K562 (cell line): ENCODE results near the gene KRTAP5-5. TPM values are rescaled to one million over a fixed set of nuclear protein-coding genes. Genes with fewer than 3 reads are reported as not detected.

Source experiments
- ATAC-seq: fragments of 200-7000 bp; cut with Tn5 transposase; 3 replicates; pipeline ENCODE4 v1.9.1; 2020; ENCODE audit warnings: moderate library complexity
- BruUV-seq: library from RNA; stranded (reverse); fragments of 400-500 nt; replicated peaks from 2 replicates; lab custom pipeline; 2021; lab: Mats Ljungman, UMichigan
- CTCF ChIA-PET: fragments of 300-600 bp; formaldehyde crosslinking; extraction: SDS; loops from one replicate; lab custom pipeline; 2021; ENCODE audit warnings: low intra/inter-chr PET ratio; lab: Yijun Ruan, JAX
- POLR2A ChIA-PET: fragments of 300-600, 350-650 bp; sonication (Branson Sonifier 250); formaldehyde crosslinking; extraction: SDS; loops from one replicate; lab custom pipeline; 2021; ENCODE audit warnings: antibody characterized with exemption, inconsistent platforms; lab: Yijun Ruan, JAX
- DNase-seq, 4 experiments: peaks; one replicate each; pipeline versions ENCODE4 v3.0.0 to v3.0.0-alpha.2; 2011 to 2018; ENCODE audit warnings: low spot score in 3 of 4, mixed read lengths in 3 of 4; ENCODE audit errors: extremely low read depth in 1 of 4
- FAIRE-seq: peaks from 2 replicates; lab custom pipeline; 2011; peaks lifted over from hg19 to GRCh38; lab: Jason Lieb, UNC
- H2AFZ ChIP-seq: 2 replicates; pipeline ENCODE4 v1.6.0; 2011; ENCODE audit warnings: low read depth, low read length, control low read depth, inconsistent platforms
- H3K27ac ChIP-seq: fragments of 200-600 bp; 3 replicates; pipeline ENCODE4 v1.8.0; 2011; ENCODE audit warnings: low read depth, mild to moderate bottlenecking, control low read depth, inconsistent platforms, low read length, moderate library complexity, mixed read lengths; ENCODE audit errors: extremely low read depth
- H3K27me3 ChIP-seq, 2 experiments: fragments of 300-600 bp in 1 of 2; 2 replicates in 1 of 2; 3 replicates in 1 of 2; pipeline versions ENCODE4 v1.6.0 to v1.8.0; 2011; ENCODE audit warnings: inconsistent platforms in 2 of 2, low read length in 2 of 2, mild to moderate bottlenecking in 1 of 2, mixed read lengths in 1 of 2, moderate library complexity in 1 of 2; ENCODE audit not compliant: control insufficient read depth in 2 of 2, insufficient read depth in 2 of 2
- H3K36me3 ChIP-seq: fragments of 300-600 bp; 3 replicates; pipeline ENCODE4 v1.8.0; 2011; ENCODE audit warnings: mild to moderate bottlenecking, low read length, inconsistent platforms; ENCODE audit not compliant: control insufficient read depth, insufficient read depth
- H3K4me1 ChIP-seq, 2 experiments: fragments of 200-600 bp in 1 of 2; replicated peaks in 1 of 2; 2 replicates in 1 of 2; 3 replicates in 1 of 2; pipeline versions ENCODE4 v1.5.1 to v1.8.0; 2011; ENCODE audit warnings: inconsistent platforms in 2 of 2, low read length in 2 of 2, mild to moderate bottlenecking in 1 of 2, mixed read lengths in 1 of 2, moderate library complexity in 1 of 2; ENCODE audit not compliant: control insufficient read depth in 2 of 2, insufficient read depth in 2 of 2
- H3K4me2 ChIP-seq: 2 replicates; pipeline ENCODE4 v1.6.1; 2011; ENCODE audit warnings: low read length, control low read depth, inconsistent platforms, mixed read lengths; ENCODE audit not compliant: insufficient read depth
- H3K4me3 ChIP-seq: fragments of 200-600 bp; sonication (generic), shearing (Covaris generic); 2 replicates; pipeline ENCODE4 v1.5.1; 2016; ENCODE audit warnings: control low read depth, inconsistent platforms
- H3K79me2 ChIP-seq: fragments of 200-600 bp; 3 replicates; pipeline ENCODE4 v1.8.0; 2011; ENCODE audit warnings: low read length, inconsistent platforms; ENCODE audit not compliant: control insufficient read depth, insufficient read depth
- H3K9ac ChIP-seq, 2 experiments: 2 replicates each; pipeline versions ENCODE4 v1.6.0 to v1.6.1; 2011; ENCODE audit warnings: low read depth in 2 of 2, low read length in 2 of 2, control low read depth in 1 of 2, inconsistent platforms in 1 of 2, mild to moderate bottlenecking in 1 of 2, mixed read lengths in 1 of 2; ENCODE audit not compliant: insufficient read depth in 1 of 2
- H3K9me1 ChIP-seq: one replicate; pipeline ENCODE4 v1.6.0; 2011; ENCODE audit warnings: inconsistent platforms, mild to moderate bottlenecking, low read length, moderate library complexity; ENCODE audit not compliant: control insufficient read depth, insufficient read depth
- H3K9me3 ChIP-seq: replicated peaks from 2 replicates; pipeline ENCODE4 v1.5.1; 2011; ENCODE audit warnings: low read depth, low read length, inconsistent platforms; ENCODE audit not compliant: control insufficient read depth, insufficient read depth
- H4K20me1 ChIP-seq: replicated peaks from 2 replicates; pipeline ENCODE4 v1.6.1; 2011; ENCODE audit warnings: low read length, inconsistent platforms, mixed read lengths; ENCODE audit not compliant: control insufficient read depth, insufficient read depth
- ESRRA ChIP-seq: fragments of 450-650 bp; IDR thresholded peaks from 2 replicates; pipeline ENCODE4 v1.6.1; 2014; ENCODE audit warnings: low read depth, mild to moderate bottlenecking, moderate library complexity, borderline replicate concordance
- HIVEP1 ChIP-seq: fragments of 250-450 bp; sonication (Bioruptor Pico); IDR thresholded peaks from 2 replicates; pipeline ENCODE4 v1.4.0; 2020; ENCODE audit warnings: mild to moderate bottlenecking
- HMG20B ChIP-seq: fragments of 250-450 bp; sonication (Bioruptor Pico); IDR thresholded peaks from 2 replicates; pipeline ENCODE4 v1.5.0; 2021; ENCODE audit warnings: mild to moderate bottlenecking
- HMGN3 ChIP-seq: IDR thresholded peaks from 2 replicates; pipeline ENCODE4 v1.6.1; 2011; ENCODE audit warnings: borderline replicate concordance, low read depth, mild to moderate bottlenecking, mixed read lengths, low read length; ENCODE audit not compliant: insufficient read length; ENCODE audit errors: extremely low read depth
- KDM2B ChIP-seq: fragments of 250-450 bp; sonication (Bioruptor Pico); IDR thresholded peaks from 2 replicates; pipeline ENCODE4 v1.8.0; 2021; ENCODE audit warnings: mild to moderate bottlenecking, moderate library complexity
- POLR2G ChIP-seq: fragments of 200-400 bp; formaldehyde crosslinking; IDR thresholded peaks from 2 replicates; pipeline ENCODE4 v1.6.1; 2017; ENCODE audit warnings: low read depth, mild to moderate bottlenecking, antibody characterized with exemption, low read length, moderate library complexity
- RB1 ChIP-seq: fragments of 450-650 bp; IDR thresholded peaks from 2 replicates; pipeline ENCODE4 v1.6.1; 2017; ENCODE audit warnings: low read depth, mild to moderate bottlenecking
- RBM17 ChIP-seq: fragments of 200-400 bp; formaldehyde crosslinking; IDR thresholded peaks from 2 replicates; pipeline ENCODE4 v1.6.1; 2017; ENCODE audit warnings: low read depth, mild to moderate bottlenecking, low read length, borderline replicate concordance
- RFX5 ChIP-seq: IDR thresholded peaks from 2 replicates; pipeline ENCODE4 v1.6.1; 2011; ENCODE audit warnings: low read depth, mild to moderate bottlenecking, improper control_type of control experiment, low read length
- SAFB2 ChIP-seq: fragments of 200-400 bp; formaldehyde crosslinking; IDR thresholded peaks from 2 replicates; pipeline ENCODE4 v1.6.1; 2018; ENCODE audit warnings: borderline replicate concordance, low read length, low read depth, moderate library complexity; ENCODE audit not compliant: severe bottlenecking
- SMARCA4 ChIP-seq: fragments of 450-650 bp; IDR thresholded peaks from 2 replicates; pipeline ENCODE4 v1.6.1; 2016
- SMARCC2 ChIP-seq: fragments of 450-650 bp; IDR thresholded peaks from 2 replicates; pipeline ENCODE4 v1.6.1; 2017; ENCODE audit warnings: antibody characterized with exemption, moderate library complexity, mild to moderate bottlenecking, low read depth
- SMC3 ChIP-seq: conservative IDR thresholded peaks from 2 replicates; pipeline ENCODE4 v1.6.1; 2011; ENCODE audit warnings: low read depth, low read length, improper control_type of control experiment; ENCODE audit not compliant: insufficient read depth
- WGBS: fragments of 100-300 bp; shearing (Covaris generic); methylation state at CpG from one replicate; pipeline ENCODE4 v1.1.6; 2016; ENCODE audit warnings: low coverage, mixed read lengths; ENCODE audit not compliant: insufficient coverage; ENCODE audit errors: missing lambda C conversion rate; 5-methylcytosine and 5-hydroxymethylcytosine counted together
- in situ Hi-C: fragments of 300-500 bp; cut with MboI; formaldehyde crosslinking; loops from 4 replicates; pipeline ENCODE4 v1.15.0; 2018; ENCODE audit warnings: inconsistent platforms, mixed read lengths
- intact Hi-C: fragments of 100-400 bp; cut with micrococcal nuclease; formaldehyde crosslinking; loops from 2 replicates; pipeline ENCODE4 v1.14.2; 2022
- polyA plus RNA-seq, 8 experiments: library from polyadenylated mRNA; depleted of rRNA in 4 of 8; stranded (reverse) in 5 of 8; unstranded in 3 of 8; fragments of >200 nt; fragmentation: Nextera tagmentation in 2 of 8; fragmentation: Illumina TruSeq in 1 of 8; extraction: Ambion mirVana in 2 of 8; extraction: Trizol in 1 of 8; gene quantifications; 2 replicates each; pipeline versions ENCODE4 v1.2.1 to v1.2.3, GENCODE V29; 2011 to 2014; ENCODE audit warnings: inconsistent platforms in 1 of 8, missing spikeins in 1 of 8
- total RNA-seq, 7 experiments: library from RNA; depleted of rRNA in 6 of 7; stranded (reverse); fragments of >200 nt in 6 of 7; fragmentation: Illumina TruSeq in 2 of 7; extraction: Trizol in 2 of 7; gene quantifications; 2 replicates each; pipeline versions ENCODE4 v1.2.1 to v1.2.3, GENCODE V29; 2011 to 2021; ENCODE audit warnings: low replicate concordance in 1 of 7
- TF ChIP-seq, protein P1 (sequence below): fragments of 450-650 bp; IDR thresholded peaks from 2 replicates; pipeline ENCODE4 v1.6.1; 2016; ENCODE audit warnings: mild to moderate bottlenecking
- TF ChIP-seq, protein P2 (sequence below), 2 experiments: IDR thresholded peaks; 2 replicates each; pipeline ENCODE4 v1.6.1; 2012; ENCODE audit warnings: improper control_type of control experiment in 2 of 2, low read depth in 2 of 2, low read length in 2 of 2, borderline replicate concordance in 1 of 2
- TF ChIP-seq, protein P3 (sequence below): sonication (generic); IDR thresholded peaks from 2 replicates; pipeline ENCODE4 v1.6.1; 2016

Gene KRTAP5-5
- total and polyA plus RNA-seq, 9 of the 15 experiments (the other 6 are each of a cell fraction or from before 2014, with no cell fraction given), result not detected

DNA sequence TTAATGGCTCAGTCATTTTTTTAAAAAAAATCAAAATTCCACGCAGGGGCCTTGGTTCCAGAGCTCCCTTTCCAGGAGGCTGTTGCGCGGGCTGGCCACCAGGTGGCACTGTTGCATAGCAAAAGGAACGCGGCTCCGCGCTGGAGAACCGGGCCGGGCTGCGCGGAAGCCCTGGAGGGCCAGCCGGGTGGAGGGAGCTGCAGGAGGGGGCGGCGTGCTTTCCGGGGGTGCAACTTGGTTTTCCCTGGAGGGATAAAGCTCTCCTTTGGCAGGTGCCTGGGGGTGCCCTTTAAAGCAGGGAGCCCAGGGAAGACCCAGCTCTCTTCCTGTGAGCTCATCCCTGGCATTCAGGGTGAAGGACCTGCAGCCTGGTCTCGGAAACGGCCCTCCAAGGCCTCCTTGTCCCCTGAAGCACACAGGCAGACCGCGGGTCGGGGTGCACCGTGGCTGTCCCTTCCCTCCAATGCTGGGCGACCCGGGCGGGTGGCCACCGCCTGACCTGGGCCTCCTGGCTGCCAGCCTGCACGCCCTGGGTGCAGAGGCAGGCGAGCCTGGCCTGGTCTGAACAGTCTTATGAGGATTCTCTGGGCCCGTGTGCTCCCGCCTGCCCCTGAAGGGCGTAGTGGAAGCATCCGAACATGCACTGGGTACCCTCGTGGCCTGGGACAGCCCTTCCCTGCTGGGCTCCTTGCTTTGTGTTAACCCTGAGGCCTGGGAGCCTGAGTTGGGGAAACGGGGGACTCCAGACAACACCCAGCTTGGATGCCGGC lies 23.4 kb downstream of the KRTAP5-5 start:
- H2AFZ ChIP-seq, result no peak overlapping the region
- WGBS, result 1% methylated on average over 34 of the region's 34 CpGs
- no peaks in the 10 kb centered on the region for H3K36me3 ChIP-seq
- no peaks in the 10 kb centered on the region for H3K9me3 ChIP-seq
- ChIA-PET POLR2A (interaction anchor here (0.6 to 1.3 kb wide), 5 partner anchors 32 to 181 kb away, joined by 3 to 5 read pairs (median 3); partner anchors contain the start of gene SYT8), CTCF (interaction anchor here (0.6 to 2.0 kb wide), 9 partner anchors 13 to 499 kb away, joined by 3 to 15 read pairs (median 4); no protein-coding TSS in a partner anchor)
- no TSS peak for BruUV-seq
- H3K27ac ChIP-seq, result no peak overlapping the region
- H4K20me1 ChIP-seq, result peaks cover 17% of the 10 kb centered on the region
- peaks cover 34 to 89% of the 10 kb centered on the region in 2 experiments for H3K27me3 ChIP-seq
- in situ Hi-C loops, result no loop called here
- ATAC-seq (peak; percentile 96), DNase-seq (peak; percentile 72 to 91 (median 88)), FAIRE-seq (peak; percentile 67)
- H3K79me2 ChIP-seq, result no peaks in the 10 kb centered on the region
- no peak overlapping the region for H3K4me2 ChIP-seq
- no peak overlapping the region for H3K9ac ChIP-seq
- H3K4me1 ChIP-seq, result peaks cover 0 to 15% of the 10 kb centered on the region in 2 experiments; a peak in 2 of 5 replicates
- intact Hi-C loops, result loop anchor here (1.0 to 5.0 kb wide), 3 partner anchors 39 to 229 kb away; no protein-coding TSS in a partner anchor
- H3K9me1 ChIP-seq, result no peaks in the 10 kb centered on the region
- H3K4me3 ChIP-seq, result no peak overlapping the region
- TF ChIP-seq, protein P1, sequence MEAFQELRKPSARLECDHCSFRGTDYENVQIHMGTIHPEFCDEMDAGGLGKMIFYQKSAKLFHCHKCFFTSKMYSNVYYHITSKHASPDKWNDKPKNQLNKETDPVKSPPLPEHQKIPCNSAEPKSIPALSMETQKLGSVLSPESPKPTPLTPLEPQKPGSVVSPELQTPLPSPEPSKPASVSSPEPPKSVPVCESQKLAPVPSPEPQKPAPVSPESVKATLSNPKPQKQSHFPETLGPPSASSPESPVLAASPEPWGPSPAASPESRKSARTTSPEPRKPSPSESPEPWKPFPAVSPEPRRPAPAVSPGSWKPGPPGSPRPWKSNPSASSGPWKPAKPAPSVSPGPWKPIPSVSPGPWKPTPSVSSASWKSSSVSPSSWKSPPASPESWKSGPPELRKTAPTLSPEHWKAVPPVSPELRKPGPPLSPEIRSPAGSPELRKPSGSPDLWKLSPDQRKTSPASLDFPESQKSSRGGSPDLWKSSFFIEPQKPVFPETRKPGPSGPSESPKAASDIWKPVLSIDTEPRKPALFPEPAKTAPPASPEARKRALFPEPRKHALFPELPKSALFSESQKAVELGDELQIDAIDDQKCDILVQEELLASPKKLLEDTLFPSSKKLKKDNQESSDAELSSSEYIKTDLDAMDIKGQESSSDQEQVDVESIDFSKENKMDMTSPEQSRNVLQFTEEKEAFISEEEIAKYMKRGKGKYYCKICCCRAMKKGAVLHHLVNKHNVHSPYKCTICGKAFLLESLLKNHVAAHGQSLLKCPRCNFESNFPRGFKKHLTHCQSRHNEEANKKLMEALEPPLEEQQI, result no peak
- TF ChIP-seq POLR2G (no peak), SMARCC2 (no peak), RBM17 (no peak), HMG20B (CRISPR knock-in tag) (no peak), ESRRA (no peak), SMC3 (peak; percentile 90), SMARCA4 (no peak), RB1 (peak; percentile 56), SAFB2 (no peak), RFX5 (no peak), KDM2B (CRISPR knock-in tag) (0 out of 2 replicates have a peak, but pooled peaks have one; percentile 51), HIVEP1 (CRISPR knock-in tag) (no peak), HMGN3 (no peak)
- TF ChIP-seq, protein P2, sequence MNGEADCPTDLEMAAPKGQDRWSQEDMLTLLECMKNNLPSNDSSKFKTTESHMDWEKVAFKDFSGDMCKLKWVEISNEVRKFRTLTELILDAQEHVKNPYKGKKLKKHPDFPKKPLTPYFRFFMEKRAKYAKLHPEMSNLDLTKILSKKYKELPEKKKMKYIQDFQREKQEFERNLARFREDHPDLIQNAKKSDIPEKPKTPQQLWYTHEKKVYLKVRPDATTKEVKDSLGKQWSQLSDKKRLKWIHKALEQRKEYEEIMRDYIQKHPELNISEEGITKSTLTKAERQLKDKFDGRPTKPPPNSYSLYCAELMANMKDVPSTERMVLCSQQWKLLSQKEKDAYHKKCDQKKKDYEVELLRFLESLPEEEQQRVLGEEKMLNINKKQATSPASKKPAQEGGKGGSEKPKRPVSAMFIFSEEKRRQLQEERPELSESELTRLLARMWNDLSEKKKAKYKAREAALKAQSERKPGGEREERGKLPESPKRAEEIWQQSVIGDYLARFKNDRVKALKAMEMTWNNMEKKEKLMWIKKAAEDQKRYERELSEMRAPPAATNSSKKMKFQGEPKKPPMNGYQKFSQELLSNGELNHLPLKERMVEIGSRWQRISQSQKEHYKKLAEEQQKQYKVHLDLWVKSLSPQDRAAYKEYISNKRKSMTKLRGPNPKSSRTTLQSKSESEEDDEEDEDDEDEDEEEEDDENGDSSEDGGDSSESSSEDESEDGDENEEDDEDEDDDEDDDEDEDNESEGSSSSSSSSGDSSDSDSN (IDR thresholded peaks at IDR 0.05; ENCODE audit: borderline replicate concordance in 1 of 2, low read depth in 2 of 2, low read length in 2 of 2), result peak; percentile 46 to 78; a peak in 3 of 4 replicates
- TF ChIP-seq, protein P3, sequence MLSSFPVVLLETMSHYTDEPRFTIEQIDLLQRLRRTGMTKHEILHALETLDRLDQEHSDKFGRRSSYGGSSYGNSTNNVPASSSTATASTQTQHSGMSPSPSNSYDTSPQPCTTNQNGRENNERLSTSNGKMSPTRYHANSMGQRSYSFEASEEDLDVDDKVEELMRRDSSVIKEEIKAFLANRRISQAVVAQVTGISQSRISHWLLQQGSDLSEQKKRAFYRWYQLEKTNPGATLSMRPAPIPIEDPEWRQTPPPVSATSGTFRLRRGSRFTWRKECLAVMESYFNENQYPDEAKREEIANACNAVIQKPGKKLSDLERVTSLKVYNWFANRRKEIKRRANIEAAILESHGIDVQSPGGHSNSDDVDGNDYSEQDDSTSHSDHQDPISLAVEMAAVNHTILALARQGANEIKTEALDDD, result no peak
